ENCODE results near the gene CD1C. TPM values are rescaled to one million over a fixed set of nuclear protein-coding genes. Genes with fewer than 3 reads are reported as not detected.
"Not testable (repeated sequence)": the region's sequence is repeated elsewhere in the genome, so short reads cannot be mapped to it uniquely, and the experiment has no call there.

Gene CD1C
- total RNA-seq, 1 experiment from 2014 or later: not detected

GRCh38 chr1:158333405-158334155, 43.9 kb downstream of the CD1C start:
- Mint-ChIP-seq H3K27me3 (ENCODE audit: unreplicated experiment) (no peaks in the 10 kb centered on the region), H3K4me1 (ENCODE audit: low read depth, unreplicated experiment) (no peaks in the 10 kb centered on the region), H3K4me3 (ENCODE audit: low read depth, unreplicated experiment) (no peak overlapping the region), H3K36me3 (ENCODE audit: insufficient read depth, unreplicated experiment) (no peaks in the 10 kb centered on the region), H3K27ac (ENCODE audit: unreplicated experiment) (no peak overlapping the region), H3K9me3 (ENCODE audit: low read depth, unreplicated experiment) (no peaks in the 10 kb centered on the region)
- CTCF ChIA-PET: no interaction called here
- TF ChIP-seq CTCF (IDR thresholded peaks at IDR 0.05; ENCODE audit: unreplicated experiment): no peak
- intact Hi-C loops (cut with micrococcal nuclease; ENCODE audit: unreplicated experiment): no loop called here
- BruUV-seq (replicated peaks): no TSS peak
- no peak for DNase-seq

- CTCF ChIA-PET: no interaction called here
- Mint-ChIP-seq H3K27ac (ENCODE audit: unreplicated experiment) (no peak overlapping the region), H3K36me3 (ENCODE audit: insufficient read depth, unreplicated experiment) (no peaks in the 10 kb centered on the region), H3K9me3 (ENCODE audit: low read depth, unreplicated experiment) (no peaks in the 10 kb centered on the region), H3K4me1 (ENCODE audit: low read depth, unreplicated experiment) (no peaks in the 10 kb centered on the region), H3K4me3 (ENCODE audit: low read depth, unreplicated experiment) (no peak overlapping the region), H3K27me3 (ENCODE audit: unreplicated experiment) (no peaks in the 10 kb centered on the region)
- intact Hi-C loops (cut with micrococcal nuclease; ENCODE audit: unreplicated experiment): no loop called here
- no peak for DNase-seq
- BruUV-seq (replicated peaks): no TSS peak
- no peak for TF ChIP-seq CTCF (IDR thresholded peaks at IDR 0.05; ENCODE audit: unreplicated experiment)
These were observed 44.9 kb downstream of the CD1C start for GRCh38 chr1:158334526-158335212.

GRCh38 chr1:158335213-158335532, 45.5 kb downstream of the CD1C start:
- CTCF ChIA-PET: no interaction called here

GRCh38 chr1:158336413-158336812, 46.7 kb downstream of the CD1C start:
- CTCF ChIA-PET: interaction anchor here (0.6 kb wide), 1 partner anchor 155 kb away, joined by 3 read pairs; no protein-coding TSS in a partner anchor
- intact Hi-C loops (cut with micrococcal nuclease; ENCODE audit: unreplicated experiment); H3K36me3 Mint-ChIP-seq (ENCODE audit: insufficient read depth, unreplicated experiment); BruUV-seq (replicated peaks); H3K27me3 Mint-ChIP-seq (ENCODE audit: unreplicated experiment); H3K9me3 Mint-ChIP-seq (ENCODE audit: low read depth, unreplicated experiment); H3K27ac Mint-ChIP-seq (ENCODE audit: unreplicated experiment); H3K4me3 Mint-ChIP-seq (ENCODE audit: low read depth, unreplicated experiment); H3K4me1 Mint-ChIP-seq (ENCODE audit: low read depth, unreplicated experiment): not testable (repeated sequence)
- peak; percentile 46 for DNase-seq

More at GRCh38 chr1:158335213-158335532, 45.5 kb downstream of the CD1C start:
- no TSS peak for BruUV-seq (replicated peaks)
- intact Hi-C loops (cut with micrococcal nuclease; ENCODE audit: unreplicated experiment): no loop called here
- H3K4me1 Mint-ChIP-seq (ENCODE audit: low read depth, unreplicated experiment): no peaks in the 10 kb centered on the region
- no peak overlapping the region for H3K4me3 Mint-ChIP-seq (ENCODE audit: low read depth, unreplicated experiment)
- H3K27ac Mint-ChIP-seq (ENCODE audit: unreplicated experiment): no peak overlapping the region
- DNase-seq: no peak
- H3K36me3 Mint-ChIP-seq (ENCODE audit: insufficient read depth, unreplicated experiment): no peaks in the 10 kb centered on the region
- TF ChIP-seq CTCF (IDR thresholded peaks at IDR 0.05; ENCODE audit: unreplicated experiment): no peak
- no peaks in the 10 kb centered on the region for H3K27me3 Mint-ChIP-seq (ENCODE audit: unreplicated experiment)
- no peaks in the 10 kb centered on the region for H3K9me3 Mint-ChIP-seq (ENCODE audit: low read depth, unreplicated experiment)

Other genes starting within 250 kb of the CD1C start
- gene CD1D, start 109.0 kb upstream of the CD1C start, total RNA-seq (2022): 0.76 and 0.86 TPM in 2 replicates
- not detected in 2 replicates for gene CD1A, start 35.5 kb upstream of the CD1C start, total RNA-seq (2022)
- not detected in 2 replicates for gene CD1B, start 41.6 kb downstream of the CD1C start, total RNA-seq (2022)
- gene CD1E, start 64.0 kb downstream of the CD1C start, total RNA-seq (2022): not detected in 2 replicates
- gene OR10T2, start 109.5 kb downstream of the CD1C start, total RNA-seq (2022): not detected in 2 replicates
- gene OR10K2, start 136.3 kb downstream of the CD1C start, total RNA-seq (2022): not detected in 2 replicates
- gene OR10K1, start 171.9 kb downstream of the CD1C start, total RNA-seq (2022): not detected in 2 replicates
- gene OR10R2, start 182.3 kb downstream of the CD1C start, total RNA-seq (2022): not detected in 2 replicates